GM18868 (cell line): ENCODE data around the gene HCFC1.

Experiments used
- ATAC-seq: cut with Tn5 transposase; IDR thresholded peaks from one replicate; pipeline ENCODE4 v1.9.1; 2021; ENCODE audit warnings: mild to moderate bottlenecking, moderate library complexity; ENCODE audit not compliant: unreplicated experiment

HCFC1 gene

GRCh38 chrX:153941336-153942252 is 30.0 kb downstream of the HCFC1 start:
- no peak for ATAC-seq

GRCh38 chrX:153939573-153939972 is 32.0 kb downstream of the HCFC1 start:
- ATAC-seq = no peak

- no peak for ATAC-seq
Measured at GRCh38 chrX:153938226-153938786, 33.3 kb downstream of the HCFC1 start.

GRCh38 chrX:153937056-153937455 is 34.6 kb downstream of the HCFC1 start:
- ATAC-seq = no peak

GRCh38 chrX:153935326-153935851 is 36.2 kb downstream of the HCFC1 start:
- ATAC-seq = peak; percentile 6

GRCh38 chrX:153934762-153935325 is 36.8 kb downstream of the HCFC1 start, which contains the start of gene NAA10:
Gene NAA10, minus strand, starts transcription at chrX:153935037. Its CDS starts 133 bp downstream, at chrX:153934904.
- ATAC-seq = peak; percentile 87

- peak; percentile 7 for ATAC-seq
Measured at GRCh38 chrX:153934148-153934761, 37.4 kb downstream of the HCFC1 start.

GRCh38 chrX:153933748-153934147 is 37.9 kb downstream of the HCFC1 start:
- no peak for ATAC-seq

GRCh38 chrX:153932220-153932915 is 39.2 kb downstream of the HCFC1 start:
- ATAC-seq = no peak

- ATAC-seq = no peak
Measured at GRCh38 chrX:153931748-153932147, 39.9 kb downstream of the HCFC1 start.

- ATAC-seq = no peak
Measured at GRCh38 chrX:153931151-153931550, 40.5 kb downstream of the HCFC1 start.

GRCh38 chrX:153930011-153930910 is 41.4 kb downstream of the HCFC1 start:
- no peak for ATAC-seq

- ATAC-seq = no peak
Measured at GRCh38 chrX:153929576-153929975, 42.0 kb downstream of the HCFC1 start.

GRCh38 chrX:153928846-153929245 is 42.8 kb downstream of the HCFC1 start:
- no peak for ATAC-seq

- ATAC-seq = peak; percentile 81
Measured at GRCh38 chrX:153927922-153928760, 43.5 kb downstream of the HCFC1 start.

- no peak for ATAC-seq
Measured at GRCh38 chrX:153927672-153927921, 44.0 kb downstream of the HCFC1 start.

- peak; percentile 42 for ATAC-seq
Measured at GRCh38 chrX:153926858-153927671, 44.6 kb downstream of the HCFC1 start.

- no peak for ATAC-seq
Measured at GRCh38 chrX:153926552-153926857, 45.1 kb downstream of the HCFC1 start.
